ENCODE measurements around the gene CFC1. TPM values are rescaled to one million over a fixed set of nuclear protein-coding genes. Genes with fewer than 3 reads are reported as not detected.
"Not testable (repeated sequence)": the region's sequence is repeated elsewhere in the genome, so short reads cannot be mapped to it uniquely, and the experiment has no call there.

Gene CFC1
- not detected in 2 replicates for total RNA-seq (2014; rRNA removed; shearing (Covaris generic); ENCODE audit: low replicate concordance)

DNA sequence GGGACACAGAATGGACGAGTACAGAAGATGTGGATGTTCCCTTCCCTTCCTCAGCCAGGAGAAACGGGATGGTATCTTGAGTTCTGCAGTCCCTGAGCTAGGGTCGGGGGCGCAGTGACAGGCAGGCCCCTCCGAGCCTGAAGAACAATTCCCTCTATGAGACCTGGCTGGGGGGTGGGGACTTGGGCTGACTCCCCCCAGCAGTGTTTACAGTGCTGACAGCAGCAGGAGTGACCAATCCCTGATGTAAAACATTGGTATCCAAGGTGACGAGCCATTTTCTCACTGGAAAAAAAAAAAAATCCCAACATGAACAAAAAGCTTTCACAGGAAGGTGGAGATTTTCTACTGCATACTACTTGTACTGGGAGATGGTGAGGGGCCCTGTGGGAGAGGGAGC lies at the start of gene CFC1:
TSS of gene CFC1 (minus strand) at position 183 of the 400 bp plus-strand sequence. CDS start 288 bp downstream, outside the sequence.
- DNase-seq (ENCODE audit: low read depth); in situ Hi-C loops (cut with HindIII; ENCODE audit: low pct_unique_long_range_greater_than_20kb, low sequenced_read_pairs): not testable (repeated sequence)

DNA sequence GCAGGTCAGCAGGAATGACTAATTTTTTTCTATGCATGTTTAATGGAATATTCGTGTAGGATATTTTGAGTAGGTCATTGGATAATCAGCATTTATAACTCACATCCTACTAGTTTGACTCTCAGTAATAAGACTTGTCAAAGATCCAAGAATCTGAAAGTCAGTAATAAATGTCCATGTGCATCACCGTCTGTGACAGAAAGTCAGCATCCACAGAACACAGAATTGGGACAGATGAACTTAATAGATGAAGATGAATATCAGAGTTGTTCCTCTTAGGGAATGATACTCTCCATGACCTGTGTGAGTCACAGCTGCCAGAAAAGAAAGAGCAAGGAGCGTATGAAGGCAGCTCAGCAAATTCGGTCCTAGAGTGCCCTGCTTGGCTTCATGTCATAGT lies 42.3 kb upstream of the CFC1 start:
- in situ Hi-C loops (cut with HindIII; ENCODE audit: low pct_unique_long_range_greater_than_20kb, low sequenced_read_pairs); DNase-seq (ENCODE audit: low read depth): not testable (repeated sequence)

DNA sequence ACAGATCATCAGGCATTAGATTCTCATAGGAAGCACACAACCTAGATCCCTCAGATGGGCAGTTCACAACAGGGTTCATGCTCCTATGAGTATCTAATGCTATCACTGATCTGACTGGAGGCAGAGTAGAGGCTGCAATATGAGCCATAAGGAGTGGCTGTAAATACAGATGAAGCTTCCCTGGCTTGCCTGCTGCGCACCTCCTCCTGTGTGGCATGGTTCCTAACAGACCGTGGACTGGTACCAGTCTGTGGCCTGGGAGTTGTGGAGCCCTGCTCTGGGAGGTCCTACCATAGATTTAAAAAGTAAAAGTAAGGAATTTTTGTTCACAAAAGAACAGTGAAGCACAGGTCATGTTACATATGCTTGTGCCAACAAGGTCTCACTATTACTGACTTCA lies 39.6 kb upstream of the CFC1 start:
- in situ Hi-C loops (cut with HindIII; ENCODE audit: low pct_unique_long_range_greater_than_20kb, low sequenced_read_pairs); DNase-seq (ENCODE audit: low read depth): not testable (repeated sequence)

DNA sequence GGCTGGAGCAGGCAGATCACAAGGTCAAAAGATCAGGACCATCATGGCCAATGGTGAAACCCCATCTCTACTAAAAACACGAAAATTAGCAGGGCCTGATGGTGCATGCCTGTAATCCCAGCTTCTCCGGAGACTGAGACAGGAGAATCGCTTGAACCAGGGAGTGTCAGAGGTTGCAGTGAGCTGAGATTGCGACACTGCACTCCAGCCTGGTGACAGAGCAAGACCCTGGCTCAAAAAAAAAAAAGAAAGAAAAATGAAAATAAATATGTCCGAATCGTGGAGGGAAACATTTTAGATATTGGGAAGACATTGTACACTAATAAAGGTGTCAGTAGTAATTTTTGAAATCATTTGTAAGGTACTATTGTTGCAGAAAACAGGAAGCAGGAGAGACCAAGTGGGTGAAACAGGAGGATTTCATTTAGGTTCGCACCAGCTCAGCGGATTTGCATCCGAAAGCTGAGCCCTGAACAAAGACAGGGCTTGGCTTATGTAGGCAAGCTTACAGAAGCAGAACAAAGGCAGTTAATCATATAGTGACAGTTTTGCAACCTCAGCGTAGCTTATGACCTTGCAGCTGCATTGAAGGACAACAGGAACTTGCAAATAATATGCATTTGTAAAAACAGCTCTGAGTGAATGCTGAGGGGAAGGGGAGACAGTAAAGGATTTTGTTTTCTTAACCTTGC lies 29.6 kb upstream of the CFC1 start:
- DNase-seq (ENCODE audit: low read depth); in situ Hi-C loops (cut with HindIII; ENCODE audit: low pct_unique_long_range_greater_than_20kb, low sequenced_read_pairs): not testable (repeated sequence)

DNA sequence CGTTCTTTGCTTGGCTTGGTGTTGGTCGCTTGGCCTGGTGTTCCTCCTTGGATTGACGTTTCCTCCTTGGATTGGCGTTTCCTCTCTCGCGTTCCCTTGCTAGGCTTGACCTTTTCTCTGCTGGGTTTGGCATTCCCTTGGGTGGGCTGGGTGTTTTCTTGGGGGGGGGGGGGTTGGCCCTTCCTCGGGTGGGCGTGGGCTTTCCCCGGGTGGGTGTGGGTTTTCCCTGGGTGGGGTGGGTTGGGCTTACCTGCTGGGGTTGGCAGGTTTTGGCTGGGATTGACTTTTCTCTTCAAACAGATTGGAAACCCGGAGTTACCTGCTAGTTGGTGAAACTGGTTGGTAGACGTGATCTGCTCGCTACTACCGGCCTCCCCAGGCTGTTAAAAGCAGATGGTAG lies 11.8 kb upstream of the CFC1 start, which contains the start of gene POTEJ:
TSS of gene POTEJ (plus strand) at position 301 of the 400 bp plus-strand sequence. CDS start at position 394, 93 bp downstream.
- DNase-seq (ENCODE audit: low read depth); in situ Hi-C loops (cut with HindIII; ENCODE audit: low pct_unique_long_range_greater_than_20kb, low sequenced_read_pairs): not testable (repeated sequence)

DNA sequence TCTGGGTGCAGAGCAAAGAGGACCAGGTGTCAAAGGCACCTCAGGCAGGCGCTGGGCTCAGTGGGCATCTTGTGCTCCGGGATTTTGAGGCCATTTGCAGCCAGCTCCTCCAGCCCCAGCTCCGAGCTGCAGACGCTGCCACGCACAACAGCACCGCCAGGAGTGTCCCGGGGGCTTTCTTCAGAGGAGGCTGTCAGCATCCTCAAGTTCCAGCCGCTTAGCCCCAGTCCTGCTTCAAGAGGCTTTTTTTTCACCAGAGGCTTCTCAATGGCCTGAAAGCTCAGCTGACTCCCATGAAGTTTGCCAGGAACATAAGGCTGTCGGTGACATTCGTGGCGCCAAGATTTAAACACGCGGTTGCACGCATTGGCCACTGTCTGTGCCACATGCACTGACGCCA lies 11.1 kb upstream of the CFC1 start:
- in situ Hi-C loops (cut with HindIII; ENCODE audit: low pct_unique_long_range_greater_than_20kb, low sequenced_read_pairs); DNase-seq (ENCODE audit: low read depth): not testable (repeated sequence)

DNA sequence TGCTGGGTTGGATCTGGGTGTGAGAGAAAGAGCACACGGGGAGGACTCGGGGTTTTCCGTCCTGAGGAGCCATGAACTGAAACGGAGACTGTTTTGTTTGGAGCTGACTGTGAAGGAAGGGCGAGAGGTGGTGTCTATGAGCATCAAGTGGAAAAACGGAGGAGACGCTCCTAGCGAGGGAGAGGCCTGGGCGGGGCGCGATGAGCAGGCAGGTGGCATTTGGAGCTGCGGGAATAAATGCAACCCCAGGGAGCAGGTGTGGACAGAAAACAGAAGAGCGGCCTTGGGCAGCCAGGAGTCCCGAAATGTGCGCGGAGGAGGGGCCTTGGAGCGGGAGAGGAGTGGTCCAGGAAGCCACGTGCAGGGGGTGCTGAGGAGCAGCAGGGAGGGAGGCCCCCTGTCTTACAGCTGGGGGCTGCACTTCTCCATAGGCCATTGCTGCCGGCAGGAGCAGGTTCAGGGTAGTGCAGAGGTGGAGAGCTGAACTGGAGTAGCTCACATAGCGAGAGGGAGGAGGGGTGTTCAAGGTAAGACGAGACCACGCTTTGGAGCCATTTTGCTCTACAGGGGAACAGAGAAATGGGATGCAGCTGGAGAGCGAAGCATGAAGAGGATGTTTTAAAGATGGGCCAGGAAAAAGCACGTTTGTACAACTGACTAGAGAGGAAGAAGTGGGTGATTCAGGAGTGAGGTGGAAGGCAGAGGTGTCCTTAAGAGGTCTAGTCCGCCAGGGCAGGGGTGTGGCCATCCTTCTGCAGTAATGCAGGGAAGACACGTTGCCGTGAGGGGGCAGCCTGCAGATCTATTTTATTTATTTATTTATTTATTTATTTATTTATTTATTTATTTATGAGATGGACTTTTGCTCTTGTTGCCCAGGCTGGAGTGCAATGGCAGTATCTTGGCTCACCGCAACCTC lies 9.9 kb upstream of the CFC1 start:
- in situ Hi-C loops (cut with HindIII; ENCODE audit: low pct_unique_long_range_greater_than_20kb, low sequenced_read_pairs); DNase-seq (ENCODE audit: low read depth): not testable (repeated sequence)

DNA sequence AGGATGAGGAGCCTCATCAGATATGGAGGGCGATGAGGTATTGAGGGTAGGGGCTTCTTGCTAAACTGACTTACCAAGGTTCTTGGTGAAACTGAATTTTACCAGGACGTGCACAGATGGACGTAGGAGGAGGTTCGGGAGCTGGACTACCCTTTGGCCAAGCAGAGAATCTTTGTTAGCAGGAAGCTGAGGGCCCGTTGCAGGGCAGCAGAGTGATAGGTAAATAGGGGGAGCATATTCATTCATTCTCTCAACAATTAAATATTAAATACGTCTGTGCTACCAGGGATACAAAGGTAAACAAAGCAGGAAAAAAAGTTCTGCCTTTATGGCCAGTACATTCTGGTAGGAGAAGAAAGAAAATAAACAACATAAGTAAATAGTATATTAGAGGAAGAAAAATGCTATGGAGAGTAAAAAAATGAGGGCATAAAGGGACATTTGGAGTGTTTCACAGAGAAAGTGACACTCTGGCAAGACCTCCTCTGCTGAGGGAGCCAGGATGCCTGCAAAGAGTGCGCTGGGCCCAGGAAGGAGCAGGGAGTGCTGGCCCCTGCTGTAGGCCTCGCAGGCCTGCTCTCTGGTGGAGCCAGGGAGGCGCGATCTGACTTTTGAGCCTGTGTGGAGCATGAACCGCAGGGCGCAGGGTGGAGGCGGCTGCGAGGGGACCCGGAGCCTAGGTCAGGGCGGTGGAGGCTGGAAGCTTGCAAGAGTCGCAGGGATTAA lies 9.1 kb upstream of the CFC1 start:
- DNase-seq (ENCODE audit: low read depth); in situ Hi-C loops (cut with HindIII; ENCODE audit: low pct_unique_long_range_greater_than_20kb, low sequenced_read_pairs): not testable (repeated sequence)

DNA sequence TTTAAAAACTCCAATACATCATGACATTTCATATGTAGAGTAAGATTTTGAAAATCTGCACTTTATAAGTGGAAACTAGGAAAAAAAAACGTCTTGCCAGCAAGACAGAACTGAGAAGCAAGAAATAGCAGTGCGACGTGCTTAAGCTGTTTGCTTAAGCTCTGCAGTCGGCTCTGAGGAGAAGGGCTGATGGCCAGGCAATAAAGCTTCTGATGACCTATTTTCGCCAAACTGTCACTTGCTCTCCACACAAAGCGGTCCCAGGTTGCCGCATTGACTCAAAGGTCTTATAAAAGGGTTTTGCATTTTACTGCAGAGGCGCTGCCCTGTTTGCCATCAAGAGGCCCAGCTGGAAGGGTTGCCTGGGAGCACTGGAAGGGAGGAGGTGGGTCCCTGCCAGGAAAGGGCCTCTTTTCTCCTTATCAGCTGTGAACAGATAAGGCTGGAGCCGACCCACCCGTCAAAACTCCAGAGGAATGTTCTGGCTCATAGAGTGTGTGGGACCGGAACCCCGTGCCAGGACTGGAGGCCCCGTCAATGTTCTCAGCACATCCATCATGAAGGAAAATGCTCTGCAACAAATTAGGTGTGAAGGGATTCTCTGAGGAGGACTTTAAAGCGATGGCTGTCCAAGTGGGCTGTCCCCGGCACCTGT lies 2.4 kb upstream of the CFC1 start:
- in situ Hi-C loops (cut with HindIII; ENCODE audit: low pct_unique_long_range_greater_than_20kb, low sequenced_read_pairs); DNase-seq (ENCODE audit: low read depth): not testable (repeated sequence)

DNA sequence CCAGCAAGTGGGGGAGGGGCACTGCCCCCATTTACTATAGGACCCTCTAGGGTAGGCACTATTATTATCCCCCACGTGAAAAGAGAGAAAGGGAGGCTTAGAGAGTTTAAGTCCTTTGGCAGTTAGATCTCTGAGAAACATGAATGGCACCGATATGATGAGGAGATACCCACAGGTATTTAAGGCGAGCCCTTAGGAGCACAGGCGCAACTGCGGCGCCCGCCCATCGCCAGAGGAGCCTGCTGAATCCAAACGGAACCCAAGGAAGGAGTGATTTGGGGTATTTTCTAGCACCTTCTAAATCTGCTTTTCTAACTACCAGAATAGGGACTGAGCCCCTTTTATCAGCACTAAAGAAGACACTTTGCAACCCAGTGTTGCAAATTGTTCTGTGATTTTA lies 551 bp upstream of the CFC1 start:
- in situ Hi-C loops (cut with HindIII; ENCODE audit: low pct_unique_long_range_greater_than_20kb, low sequenced_read_pairs) = not testable (repeated sequence)

DNA sequence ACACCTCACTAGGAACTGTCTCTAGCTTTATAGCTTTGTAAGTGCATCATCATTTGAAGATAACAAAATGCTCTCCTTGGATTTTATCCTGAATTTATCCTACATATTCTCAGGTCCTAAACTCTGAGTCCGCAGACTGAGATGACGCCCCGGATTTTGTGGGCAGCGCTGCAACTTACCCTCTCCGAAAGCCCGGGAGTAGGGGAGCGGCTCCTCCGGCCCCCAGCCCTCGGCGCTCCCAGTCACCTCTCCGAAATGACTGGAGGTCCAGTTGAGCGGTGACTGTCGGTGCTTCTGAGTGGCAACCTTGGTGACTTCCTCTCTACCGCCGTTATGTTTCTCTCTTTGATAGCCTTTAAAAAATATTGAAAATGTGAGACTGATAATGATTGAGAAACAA lies 912 bp downstream of the CFC1 start:
- in situ Hi-C loops (cut with HindIII; ENCODE audit: low pct_unique_long_range_greater_than_20kb, low sequenced_read_pairs); DNase-seq (ENCODE audit: low read depth): not testable (repeated sequence)

More for the DNA sequence above, 551 bp upstream of the CFC1 start:
- DNase-seq (ENCODE audit: low read depth) = not testable (repeated sequence)

DNA sequence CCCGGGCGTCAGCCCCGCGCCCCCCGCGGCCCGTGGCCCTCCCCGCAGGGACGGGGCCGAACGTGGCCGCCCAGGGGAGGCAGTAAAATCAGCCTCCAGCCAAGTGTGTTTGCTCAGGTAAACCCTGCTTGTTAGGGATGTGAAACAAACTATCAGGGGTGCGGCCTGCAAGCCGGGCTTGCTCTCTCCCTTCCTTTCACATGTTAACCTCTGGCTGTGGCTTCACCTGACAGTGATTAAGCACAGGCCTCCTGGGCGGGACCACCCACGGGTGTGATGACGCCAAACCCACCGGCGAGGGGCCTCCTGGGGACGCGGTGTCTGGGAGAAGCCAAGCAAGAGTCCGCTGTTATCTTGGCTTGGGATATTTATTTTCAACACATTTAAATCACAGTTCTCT lies 1.4 kb downstream of the CFC1 start:
- in situ Hi-C loops (cut with HindIII; ENCODE audit: low pct_unique_long_range_greater_than_20kb, low sequenced_read_pairs); DNase-seq (ENCODE audit: low read depth): not testable (repeated sequence)

DNA sequence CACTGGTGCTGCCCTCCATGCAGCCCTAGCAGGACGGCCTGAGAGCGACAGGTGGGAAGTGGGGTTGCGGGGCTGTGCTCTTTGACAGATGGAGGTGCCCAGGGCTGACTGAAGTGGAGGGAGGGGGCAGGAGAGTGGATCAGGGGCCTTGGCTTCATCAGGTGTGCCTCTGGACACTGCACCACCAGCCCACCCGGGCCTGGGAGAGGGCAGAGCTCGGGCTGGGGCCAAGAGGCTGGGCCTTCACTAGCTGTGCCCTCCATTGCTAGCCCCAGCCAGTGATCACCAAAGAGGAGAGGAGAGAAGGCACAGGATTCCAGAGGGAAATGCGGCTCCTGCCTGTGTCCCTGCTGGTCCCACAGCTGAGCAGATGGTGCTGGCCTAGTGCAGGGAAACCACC lies 2.6 kb downstream of the CFC1 start:
- DNase-seq (ENCODE audit: low read depth); in situ Hi-C loops (cut with HindIII; ENCODE audit: low pct_unique_long_range_greater_than_20kb, low sequenced_read_pairs): not testable (repeated sequence)

DNA sequence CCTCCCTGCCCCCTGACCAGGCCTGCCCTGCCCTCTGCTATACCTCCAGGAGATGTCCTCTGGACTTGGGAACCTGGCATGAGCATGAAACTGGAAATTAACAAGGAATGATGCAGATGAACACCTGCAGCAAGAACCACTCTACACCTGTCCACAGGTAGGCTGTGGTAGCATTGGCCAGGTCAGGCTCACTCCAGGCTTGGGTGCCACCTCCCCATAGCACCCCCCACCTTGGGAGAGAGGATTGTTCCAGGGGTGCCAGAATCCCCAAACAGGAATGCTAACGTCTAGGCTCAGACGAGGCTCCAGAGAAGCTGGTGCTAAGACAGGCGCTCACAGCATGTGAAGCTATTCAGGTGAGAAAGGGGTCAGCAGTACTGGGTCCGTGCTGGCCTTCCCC lies 5.4 kb downstream of the CFC1 start:
- in situ Hi-C loops (cut with HindIII; ENCODE audit: low pct_unique_long_range_greater_than_20kb, low sequenced_read_pairs); DNase-seq (ENCODE audit: low read depth): not testable (repeated sequence)

DNA sequence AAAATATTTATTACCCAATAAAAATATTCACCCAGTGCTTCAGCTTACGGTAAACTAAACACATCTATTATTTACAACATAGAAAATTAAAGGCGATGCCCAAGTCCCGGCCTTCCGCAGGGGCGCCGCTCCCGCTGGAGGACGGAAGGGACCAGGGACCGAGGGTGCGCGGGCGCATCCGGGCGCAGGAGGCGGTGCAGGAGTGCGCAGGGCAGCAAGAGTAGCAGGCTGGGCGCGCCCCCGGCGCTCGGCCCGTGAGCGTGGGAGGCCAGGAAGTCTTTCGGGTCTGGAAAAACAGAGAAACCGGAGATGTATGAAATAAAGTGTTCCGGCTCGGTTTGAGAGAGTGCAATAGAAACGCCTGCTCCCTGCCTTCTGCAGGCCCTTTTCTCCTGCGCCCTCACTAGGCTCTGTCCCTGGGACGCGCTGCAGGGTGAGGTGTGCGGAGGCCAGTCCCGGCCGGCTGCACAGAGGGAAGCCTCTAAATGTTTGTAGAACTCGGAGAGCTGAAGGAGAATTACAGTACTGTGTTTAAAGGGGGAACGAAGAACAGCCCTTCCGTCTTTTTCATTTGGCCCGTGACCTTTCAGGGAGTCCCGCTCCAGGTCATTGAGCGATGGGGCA lies 6.5 kb downstream of the CFC1 start:
- in situ Hi-C loops (cut with HindIII; ENCODE audit: low pct_unique_long_range_greater_than_20kb, low sequenced_read_pairs); DNase-seq (ENCODE audit: low read depth): not testable (repeated sequence)

DNA sequence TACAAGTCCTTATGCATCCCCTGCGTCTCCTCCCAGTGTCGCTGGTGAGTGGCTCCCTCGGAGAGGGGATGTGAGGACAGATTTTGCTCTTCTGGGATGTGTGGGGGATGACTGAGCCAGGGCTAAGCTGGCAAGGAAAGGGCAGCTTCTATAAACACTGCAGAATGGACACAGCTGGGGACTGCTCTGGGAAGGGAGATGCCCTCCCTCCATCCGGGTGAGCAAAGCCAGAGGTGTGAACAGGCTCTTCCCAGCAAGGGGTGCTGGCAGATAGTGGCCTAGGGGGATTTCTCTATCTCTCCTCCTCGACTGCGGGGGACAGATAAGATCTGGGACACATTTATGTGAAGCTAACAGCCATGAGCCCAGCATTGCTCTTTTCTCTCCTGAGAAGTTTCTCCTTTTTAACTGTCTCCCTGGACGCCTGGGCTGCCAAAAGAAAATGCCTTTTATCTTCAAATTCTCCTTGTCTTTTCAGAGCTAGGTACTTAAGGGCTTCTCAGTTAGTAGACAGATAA lies 8.5 kb downstream of the CFC1 start:
- DNase-seq (ENCODE audit: low read depth); in situ Hi-C loops (cut with HindIII; ENCODE audit: low pct_unique_long_range_greater_than_20kb, low sequenced_read_pairs): not testable (repeated sequence)

DNA sequence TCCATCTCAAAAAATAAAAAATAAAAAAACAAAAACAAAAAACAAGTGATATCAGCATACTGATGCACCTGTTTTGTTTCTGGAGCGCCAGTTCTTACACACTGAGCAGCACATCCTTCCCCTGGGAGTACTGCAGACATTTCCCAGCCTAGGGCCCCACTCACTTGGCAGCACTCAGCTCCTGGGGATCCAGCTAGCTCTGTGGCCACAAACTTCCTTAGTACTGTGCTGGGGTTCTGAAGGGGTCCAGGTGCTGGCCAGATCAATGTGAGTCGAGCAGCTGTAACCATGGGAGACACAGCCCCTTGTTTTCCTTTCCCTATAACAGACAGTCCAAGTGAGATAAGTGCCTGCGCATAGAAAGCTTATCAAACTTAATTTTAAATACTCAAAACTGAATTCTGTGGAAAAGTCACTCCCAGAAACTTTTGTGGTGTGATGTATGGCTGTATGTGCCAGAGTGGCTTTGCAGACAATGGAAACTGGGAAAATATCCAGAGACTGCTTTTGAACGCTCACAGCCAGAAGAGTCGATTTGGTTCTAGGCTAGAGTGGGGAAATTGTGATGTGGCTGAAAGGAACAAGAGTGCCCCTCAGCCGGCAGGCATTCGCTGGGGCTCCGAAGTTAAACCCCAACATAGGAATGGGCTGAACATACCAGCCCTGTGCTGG lies 9.1 kb downstream of the CFC1 start:
- in situ Hi-C loops (cut with HindIII; ENCODE audit: low pct_unique_long_range_greater_than_20kb, low sequenced_read_pairs); DNase-seq (ENCODE audit: low read depth): not testable (repeated sequence)

Data from Caki2 (cell line).